Subcutaneous abdominal adipose tissue (tissue), 5 donors: Measurements from ENCODE around the gene TPRG1L.

Experiments
- H3K27ac ChIP-seq: one replicate; pipeline ENCODE4 v1.7.0; 2013; ENCODE audit warnings: low read depth, mild to moderate bottlenecking, inconsistent platforms, low read length, moderate library complexity
- H3K27me3 ChIP-seq, 5 donors: one replicate each; pipeline ENCODE4 v1.7.0; 2013; ENCODE audit warnings: low read length in 5 of 5, inconsistent platforms in 1 of 5; ENCODE audit not compliant: control insufficient read depth in 5 of 5, insufficient read depth in 4 of 5
- H3K36me3 ChIP-seq, 5 donors: one replicate each; pipeline ENCODE4 v1.7.0; 2013; ENCODE audit warnings: low read length in 5 of 5; ENCODE audit not compliant: control insufficient read depth in 5 of 5, insufficient read depth in 5 of 5
- H3K4me1 ChIP-seq, 5 donors: one replicate each; pipeline ENCODE4 v1.7.0; 2013; ENCODE audit warnings: low read length in 5 of 5, mild to moderate bottlenecking in 3 of 5, moderate library complexity in 1 of 5; ENCODE audit not compliant: control insufficient read depth in 5 of 5, insufficient read depth in 5 of 5
- H3K4me3 ChIP-seq, 5 donors: one replicate each; pipeline ENCODE4 v1.7.0; 2013; ENCODE audit warnings: low read length in 5 of 5, low read depth in 1 of 5
- H3K9ac ChIP-seq, 5 donors: one replicate each; pipeline ENCODE4 v1.7.0; 2013; ENCODE audit warnings: low read length in 5 of 5, mild to moderate bottlenecking in 4 of 5, moderate library complexity in 3 of 5
- H3K9me3 ChIP-seq, 5 donors: one replicate each; pipeline ENCODE4 v1.7.0; 2013; ENCODE audit warnings: low read length in 5 of 5; ENCODE audit not compliant: control insufficient read depth in 5 of 5
- donor health status: healthy.
- donor health status: healthy.
- donor health status: healthy.
- donor health status: healthy.
- donor health status: healthy.

Gene TPRG1L

GRCh38 chr1:3641816-3642215 lies 17.0 kb downstream of the TPRG1L start:
- peaks cover 8 to 85% (median 73%) of the 10 kb centered on the region in 5 donors for H3K36me3 ChIP-seq

GRCh38 chr1:3642919-3643675 lies 18.3 kb downstream of the TPRG1L start:
- Histone ChIP-seq H3K27ac (no peak overlapping the region), H3K9me3 (no peaks in the 10 kb centered on the region), H3K4me1 (no peaks in the 10 kb centered on the region), H3K36me3 (peaks cover 8 to 79% (median 66%) of the 10 kb centered on the region in 5 donors), H3K4me3 (no peak overlapping the region), H3K9ac (no peak overlapping the region), H3K27me3 (no peaks in the 10 kb centered on the region)

More at GRCh38 chr1:3641816-3642215, 17.0 kb downstream of the TPRG1L start:
- no peak overlapping the region for H3K27ac ChIP-seq
- H3K4me1 ChIP-seq: no peaks in the 10 kb centered on the region
- H3K4me3 ChIP-seq: no peak overlapping the region
- no peaks in the 10 kb centered on the region for H3K27me3 ChIP-seq
- H3K9ac ChIP-seq: no peak overlapping the region
- no peaks in the 10 kb centered on the region for H3K9me3 ChIP-seq

GRCh38 chr1:3644273-3644672 lies 19.5 kb downstream of the TPRG1L start:
- Histone ChIP-seq H3K27me3 (no peaks in the 10 kb centered on the region), H3K36me3 (peaks cover 8 to 67% (median 55%) of the 10 kb centered on the region in 5 donors), H3K9me3 (no peaks in the 10 kb centered on the region), H3K4me3 (no peak overlapping the region), H3K27ac (no peak overlapping the region), H3K4me1 (peaks cover 5 to 10% (median 7%) of the 10 kb centered on the region in 5 donors), H3K9ac (no peak overlapping the region)

GRCh38 chr1:3645247-3645646 lies 20.4 kb downstream of the TPRG1L start:
- peaks cover 6 to 17% (median 15%) of the 10 kb centered on the region in 5 donors for H3K4me1 ChIP-seq
- H3K36me3 ChIP-seq: peaks cover 8 to 57% (median 46%) of the 10 kb centered on the region in 5 donors
- no peaks in the 10 kb centered on the region for H3K27me3 ChIP-seq
- H3K9me3 ChIP-seq: no peaks in the 10 kb centered on the region
- no peak overlapping the region for H3K9ac ChIP-seq
- H3K4me3 ChIP-seq: no peak overlapping the region
- H3K27ac ChIP-seq: no peak overlapping the region

- H3K9ac ChIP-seq: no peak overlapping the region
- H3K36me3 ChIP-seq: peaks cover 8 to 51% (median 41%) of the 10 kb centered on the region in 5 donors
- H3K27ac ChIP-seq: no peak overlapping the region
- peaks cover 4 to 5% (median 5%) of the 10 kb centered on the region in 5 donors for H3K27me3 ChIP-seq
- no peaks in the 10 kb centered on the region for H3K9me3 ChIP-seq
- H3K4me1 ChIP-seq: peaks cover 6 to 22% (median 20%) of the 10 kb centered on the region in 5 donors
- no peak overlapping the region for H3K4me3 ChIP-seq
Measured at GRCh38 chr1:3645666-3646355, 21.0 kb downstream of the TPRG1L start.

- peaks cover 12 to 13% (median 12%) of the 10 kb centered on the region in 5 donors for H3K27me3 ChIP-seq
- no peak overlapping the region for H3K4me3 ChIP-seq
- H3K9me3 ChIP-seq: no peaks in the 10 kb centered on the region
- H3K9ac ChIP-seq: no peak overlapping the region
- H3K4me1 ChIP-seq: peaks cover 6 to 30% (median 28%) of the 10 kb centered on the region in 5 donors
- no peak overlapping the region for H3K27ac ChIP-seq
- peaks cover 8 to 44% (median 34%) of the 10 kb centered on the region in 5 donors for H3K36me3 ChIP-seq
Measured at GRCh38 chr1:3646596-3646995, 21.8 kb downstream of the TPRG1L start.

GRCh38 chr1:3649342-3650247 lies 24.8 kb downstream of the TPRG1L start, which contains the start of gene WRAP73:
Gene WRAP73, minus strand, starts transcription at chr1:3650103. Its CDS starts 104 bp downstream, at chr1:3649999.
- peak within 1 kb of the TSS; percentile 46 for H3K27ac ChIP-seq

GRCh38 chr1:3650248-3651025 lies 25.6 kb downstream of the TPRG1L start:
- H3K9me3 ChIP-seq: no peaks in the 10 kb centered on the region
- H3K9ac ChIP-seq: no peak overlapping the region
- H3K4me1 ChIP-seq: peaks cover 6 to 42% (median 33%) of the 10 kb centered on the region in 5 donors
- H3K4me3 ChIP-seq: peak overlapping the region; percentile 35 to 95 (median 78)
- peaks cover 33 to 43% (median 35%) of the 10 kb centered on the region in 5 donors for H3K27me3 ChIP-seq
- H3K27ac ChIP-seq: no peak overlapping the region
- peaks cover 3 to 21% (median 19%) of the 10 kb centered on the region in 5 donors for H3K36me3 ChIP-seq

More at GRCh38 chr1:3649342-3650247, 24.8 kb downstream of the TPRG1L start, which contains the start of gene WRAP73:
- Histone ChIP-seq H3K9ac (peak within 1 kb of the TSS in 4 of 5 donors; percentile 66 to 87 (median 75)), H3K4me3 (peak within 1 kb of the TSS; percentile 68 to 95 (median 78)), H3K36me3 (peaks cover 6 to 29% (median 25%) of the 10 kb centered on the region in 5 donors), H3K4me1 (peaks cover 6 to 42% (median 33%) of the 10 kb centered on the region in 5 donors), H3K9me3 (no peaks in the 10 kb centered on the region), H3K27me3 (peaks cover 30 to 36% (median 32%) of the 10 kb centered on the region in 5 donors)
